Nephron (organoid): ENCODE data around the gene TEC.

ENCODE experiments used
- H3K27ac Mint-ChIP-seq, 3 experiments: 2 replicates each; pipeline ENCODE4 v1.8.0; 2020; ENCODE audit warnings: mixed read lengths in 3 of 3, mild to moderate bottlenecking in 2 of 3, moderate library complexity in 1 of 3
- H3K27me3 Mint-ChIP-seq: 2 replicates; pipeline ENCODE4 v1.8.0; 2021; ENCODE audit warnings: low read depth, mild to moderate bottlenecking, moderate library complexity, mixed read lengths
- H3K36me3 Mint-ChIP-seq: 2 replicates; pipeline ENCODE4 v1.8.0; 2020; ENCODE audit warnings: low read depth, mixed read lengths
- H3K4me1 Mint-ChIP-seq: 2 replicates; pipeline ENCODE4 v1.8.0; 2020; ENCODE audit warnings: mixed read lengths
- H3K4me3 Mint-ChIP-seq, 3 experiments: 2 replicates each; pipeline ENCODE4 v1.8.0; 2020; ENCODE audit warnings: mild to moderate bottlenecking in 3 of 3, mixed read lengths in 3 of 3, moderate library complexity in 2 of 3
- H3K9me3 Mint-ChIP-seq: 2 replicates; pipeline ENCODE4 v1.8.0; 2020; ENCODE audit warnings: mixed read lengths
- CTCF ChIP-seq, 3 experiments: fragments of 200-600 bp; sonication (generic); IDR thresholded peaks; one replicate each; pipeline ENCODE4 v1.5.0; 2021; ENCODE audit warnings: antibody characterized with exemption in 3 of 3; ENCODE audit not compliant: unreplicated experiment in 3 of 3

The TEC gene

GRCh38 chr4:48108309-48109073, 161.1 kb downstream of the TEC start:
- Mint-ChIP-seq H3K4me1 (no peaks in the 10 kb centered on the region), H3K9me3 (no peaks in the 10 kb centered on the region), H3K36me3 (no peaks in the 10 kb centered on the region), H3K27ac (no peak overlapping the region), H3K27me3 (no peaks in the 10 kb centered on the region), H3K4me3 (no peak overlapping the region)
- no peak for TF ChIP-seq CTCF (IDR thresholded peaks at IDR 0.05; ENCODE audit: unreplicated experiment in 3 of 3)

- Mint-ChIP-seq H3K27ac (no peak overlapping the region), H3K36me3 (no peaks in the 10 kb centered on the region), H3K4me1 (no peaks in the 10 kb centered on the region), H3K9me3 (no peaks in the 10 kb centered on the region), H3K27me3 (no peaks in the 10 kb centered on the region), H3K4me3 (no peak overlapping the region)
- no peak for TF ChIP-seq CTCF (IDR thresholded peaks at IDR 0.05; ENCODE audit: unreplicated experiment in 3 of 3)
Observed at GRCh38 chr4:48105230-48105629, 164.4 kb downstream of the TEC start.

GRCh38 chr4:48103483-48104139, 166.0 kb downstream of the TEC start:
- Mint-ChIP-seq H3K27me3 (no peaks in the 10 kb centered on the region), H3K4me3 (no peak overlapping the region), H3K27ac (no peak overlapping the region), H3K36me3 (no peaks in the 10 kb centered on the region), H3K9me3 (no peaks in the 10 kb centered on the region), H3K4me1 (no peaks in the 10 kb centered on the region)
- no peak for TF ChIP-seq CTCF (IDR thresholded peaks at IDR 0.05; ENCODE audit: unreplicated experiment in 3 of 3)

GRCh38 chr4:48102303-48102702, 167.3 kb downstream of the TEC start:
- no peak for TF ChIP-seq CTCF (IDR thresholded peaks at IDR 0.05; ENCODE audit: unreplicated experiment in 3 of 3)
- no peaks in the 10 kb centered on the region for H3K36me3 Mint-ChIP-seq

GRCh38 chr4:48100256-48100655, 169.4 kb downstream of the TEC start:
- no peaks in the 10 kb centered on the region for H3K27me3 Mint-ChIP-seq
- H3K27ac Mint-ChIP-seq, result no peak overlapping the region

More at GRCh38 chr4:48102303-48102702, 167.3 kb downstream of the TEC start:
- H3K4me1 Mint-ChIP-seq, result no peaks in the 10 kb centered on the region
- no peak overlapping the region for H3K27ac Mint-ChIP-seq
- H3K4me3 Mint-ChIP-seq, result no peak overlapping the region
- H3K9me3 Mint-ChIP-seq, result no peaks in the 10 kb centered on the region
- no peaks in the 10 kb centered on the region for H3K27me3 Mint-ChIP-seq

More at GRCh38 chr4:48100256-48100655, 169.4 kb downstream of the TEC start:
- Mint-ChIP-seq H3K4me1 (no peaks in the 10 kb centered on the region), H3K4me3 (no peak overlapping the region), H3K36me3 (no peaks in the 10 kb centered on the region), H3K9me3 (no peaks in the 10 kb centered on the region)
- TF ChIP-seq CTCF (IDR thresholded peaks at IDR 0.05; ENCODE audit: unreplicated experiment in 3 of 3), result no peak
